ENCODE data around the gene GRPEL1. TPM values are rescaled to one million over a fixed set of nuclear protein-coding genes. Genes with fewer than 3 reads are reported as not detected.

The GRPEL1 gene
- total RNA-seq, 2 donors from 2014 or later, result 18.5 to 25.5 TPM

- Histone ChIP-seq H3K27ac (ENCODE audit: low read depth, low read length) (no peak overlapping the region), H3K9ac (ENCODE audit: extremely low read depth, low read length, poor library complexity, severe bottlenecking) (no peak overlapping the region), H3K4me1 (ENCODE audit: control insufficient read depth, insufficient read depth, low read length) (no peaks in the 10 kb centered on the region), H3K27me3 (ENCODE audit: control insufficient read depth, insufficient read depth, low read length, poor library complexity, severe bottlenecking) (peaks cover 19% of the 10 kb centered on the region), H3K9me3 (ENCODE audit: control insufficient read depth, low read length) (no peaks in the 10 kb centered on the region), H3K4me3 (ENCODE audit: low read length) (no peak overlapping the region), H3K36me3 (ENCODE audit: control insufficient read depth, insufficient read depth, low read length) (no peaks in the 10 kb centered on the region)
- Mint-ChIP-seq H3K27ac (no peak overlapping the region), H3K4me1 (peaks cover 25% of the 10 kb centered on the region), H3K4me3 (no peak overlapping the region), H3K9me3 (no peaks in the 10 kb centered on the region), H3K27me3 (ENCODE audit: insufficient read depth) (peaks cover 22% of the 10 kb centered on the region), H3K36me3 (ENCODE audit: low read depth) (no peaks in the 10 kb centered on the region)
- TF ChIP-seq, protein P1, sequence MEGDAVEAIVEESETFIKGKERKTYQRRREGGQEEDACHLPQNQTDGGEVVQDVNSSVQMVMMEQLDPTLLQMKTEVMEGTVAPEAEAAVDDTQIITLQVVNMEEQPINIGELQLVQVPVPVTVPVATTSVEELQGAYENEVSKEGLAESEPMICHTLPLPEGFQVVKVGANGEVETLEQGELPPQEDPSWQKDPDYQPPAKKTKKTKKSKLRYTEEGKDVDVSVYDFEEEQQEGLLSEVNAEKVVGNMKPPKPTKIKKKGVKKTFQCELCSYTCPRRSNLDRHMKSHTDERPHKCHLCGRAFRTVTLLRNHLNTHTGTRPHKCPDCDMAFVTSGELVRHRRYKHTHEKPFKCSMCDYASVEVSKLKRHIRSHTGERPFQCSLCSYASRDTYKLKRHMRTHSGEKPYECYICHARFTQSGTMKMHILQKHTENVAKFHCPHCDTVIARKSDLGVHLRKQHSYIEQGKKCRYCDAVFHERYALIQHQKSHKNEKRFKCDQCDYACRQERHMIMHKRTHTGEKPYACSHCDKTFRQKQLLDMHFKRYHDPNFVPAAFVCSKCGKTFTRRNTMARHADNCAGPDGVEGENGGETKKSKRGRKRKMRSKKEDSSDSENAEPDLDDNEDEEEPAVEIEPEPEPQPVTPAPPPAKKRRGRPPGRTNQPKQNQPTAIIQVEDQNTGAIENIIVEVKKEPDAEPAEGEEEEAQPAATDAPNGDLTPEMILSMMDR (conservative IDR thresholded peaks at IDR 0.05), result no peak
- no peak for DNase-seq
- 94 to 95% methylated on average over 19 of the region's 19 CpGs for WGBS, 2 experiments (ENCODE audit: insufficient coverage in 1 of 2, insufficient read length in 1 of 2)
These were observed 26.6 kb downstream of the GRPEL1 start for GRCh38 chr4:7041246-7041645.

- DNase-seq, result no peak
- H3K9me3 ChIP-seq (ENCODE audit: control insufficient read depth, low read length), result no peaks in the 10 kb centered on the region
- no peak overlapping the region for H3K9ac ChIP-seq (ENCODE audit: extremely low read depth, low read length, poor library complexity, severe bottlenecking)
- no peak overlapping the region for H3K27ac ChIP-seq (ENCODE audit: low read depth, low read length)
- H3K36me3 Mint-ChIP-seq (ENCODE audit: low read depth), result no peaks in the 10 kb centered on the region
- peaks cover 19% of the 10 kb centered on the region for H3K27me3 ChIP-seq (ENCODE audit: control insufficient read depth, insufficient read depth, low read length, poor library complexity, severe bottlenecking)
- H3K4me3 ChIP-seq (ENCODE audit: low read length), result no peak overlapping the region
- TF ChIP-seq, protein P1 (conservative IDR thresholded peaks at IDR 0.05), result no peak
- peaks cover 25% of the 10 kb centered on the region for H3K4me1 Mint-ChIP-seq
- H3K27ac Mint-ChIP-seq, result no peak overlapping the region
- peaks cover 22% of the 10 kb centered on the region for H3K27me3 Mint-ChIP-seq (ENCODE audit: insufficient read depth)
- 89 to 92% methylated on average over 3 of the region's 4 CpGs for WGBS, 2 experiments (ENCODE audit: insufficient coverage in 1 of 2, insufficient read length in 1 of 2)
- H3K4me3 Mint-ChIP-seq, result no peak overlapping the region
- H3K36me3 ChIP-seq (ENCODE audit: control insufficient read depth, insufficient read depth, low read length), result no peaks in the 10 kb centered on the region
- H3K9me3 Mint-ChIP-seq, result no peaks in the 10 kb centered on the region
- H3K4me1 ChIP-seq (ENCODE audit: control insufficient read depth, insufficient read depth, low read length), result no peaks in the 10 kb centered on the region
These were observed 27.1 kb downstream of the GRPEL1 start for GRCh38 chr4:7040765-7041164.

- Histone ChIP-seq H3K9ac (ENCODE audit: extremely low read depth, low read length, poor library complexity, severe bottlenecking) (no peak overlapping the region), H3K27me3 (ENCODE audit: control insufficient read depth, insufficient read depth, low read length, poor library complexity, severe bottlenecking) (peaks cover 19% of the 10 kb centered on the region), H3K4me3 (ENCODE audit: low read length) (no peak overlapping the region), H3K27ac (ENCODE audit: low read depth, low read length) (no peak overlapping the region), H3K4me1 (ENCODE audit: control insufficient read depth, insufficient read depth, low read length) (no peaks in the 10 kb centered on the region), H3K36me3 (ENCODE audit: control insufficient read depth, insufficient read depth, low read length) (peaks cover 3% of the 10 kb centered on the region), H3K9me3 (ENCODE audit: control insufficient read depth, low read length) (no peaks in the 10 kb centered on the region)
- Mint-ChIP-seq H3K36me3 (ENCODE audit: low read depth) (peaks cover 3% of the 10 kb centered on the region), H3K9me3 (no peaks in the 10 kb centered on the region), H3K27ac (no peak overlapping the region), H3K4me3 (no peak overlapping the region), H3K4me1 (peaks cover 9% of the 10 kb centered on the region), H3K27me3 (ENCODE audit: insufficient read depth) (peaks cover 22% of the 10 kb centered on the region)
- no peak for DNase-seq
- 20 to 76% methylated on average over 1 to 6 of the region's 6 CpGs for WGBS, 2 experiments (ENCODE audit: insufficient coverage in 1 of 2, insufficient read length in 1 of 2)
- TF ChIP-seq, protein P1 (conservative IDR thresholded peaks at IDR 0.05), result peak; percentile 59
These were observed 30.4 kb downstream of the GRPEL1 start for GRCh38 chr4:7037425-7037824.

Measured in endodermal cell (in vitro differentiated cells).